Fibroblast of lung (primary cell): ENCODE measurements around the gene TBC1D22A. TPM values are rescaled to one million over a fixed set of nuclear protein-coding genes. Genes with fewer than 3 reads are reported as not detected.

ENCODE experiments used
- DNase-seq, 2 donors: peaks; one replicate each; pipeline versions ENCODE4 v3.0.0 to v3.0.0-alpha.2; 2010; ENCODE audit warnings: low read depth in 2 of 2
- H2AFZ ChIP-seq: 2 replicates; pipeline ENCODE4 v1.5.1; 2012; ENCODE audit warnings: low read length, control low read depth, inconsistent platforms
- H3K27ac ChIP-seq: 2 replicates; pipeline ENCODE4 v1.5.1; 2011; ENCODE audit warnings: low read length, control low read depth; ENCODE audit not compliant: insufficient read depth
- H3K27me3 ChIP-seq: 2 replicates; pipeline ENCODE4 v1.5.1; 2011; ENCODE audit warnings: mild to moderate bottlenecking, low read length; ENCODE audit not compliant: control insufficient read depth, insufficient read depth
- H3K36me3 ChIP-seq: 2 replicates; pipeline ENCODE4 v1.5.1; 2011; ENCODE audit warnings: low read length; ENCODE audit not compliant: control insufficient read depth, insufficient read depth
- H3K4me1 ChIP-seq: 2 replicates; pipeline ENCODE4 v1.5.1; 2011; ENCODE audit warnings: low read length; ENCODE audit not compliant: control insufficient read depth, insufficient read depth; ENCODE audit errors: extremely low read depth
- H3K4me2 ChIP-seq: 2 replicates; pipeline ENCODE4 v1.5.1; 2011; ENCODE audit warnings: low read length, control low read depth; ENCODE audit not compliant: insufficient read depth; ENCODE audit errors: extremely low read depth
- H3K4me3 ChIP-seq, 4 experiments: fragments of 200-600 bp in 1 of 4; sonication (generic) in 1 of 4; replicated peaks in 1 of 4; 2 replicates each; pipeline ENCODE4 v1.5.1; 2011 to 2016; ENCODE audit warnings: low read length in 4 of 4, low read depth in 3 of 4, mild to moderate bottlenecking in 3 of 4, control low read depth in 2 of 4, inconsistent platforms in 1 of 4, mixed read lengths in 1 of 4; ENCODE audit not compliant: insufficient read depth in 1 of 4; ENCODE audit errors: control extremely low read depth in 1 of 4
- H3K79me2 ChIP-seq: 2 replicates; pipeline ENCODE4 v1.5.1; 2012; ENCODE audit warnings: mild to moderate bottlenecking, low read length, inconsistent platforms; ENCODE audit not compliant: control insufficient read depth, insufficient read depth
- H3K9ac ChIP-seq: 2 replicates; pipeline ENCODE4 v1.5.1; 2011; ENCODE audit warnings: mild to moderate bottlenecking, low read length, control low read depth; ENCODE audit not compliant: insufficient read depth
- H3K9me3 ChIP-seq: 2 replicates; pipeline ENCODE4 v1.5.1; 2012; ENCODE audit warnings: low read depth, low read length; ENCODE audit not compliant: control insufficient read depth, insufficient read depth
- H4K20me1 ChIP-seq: 2 replicates; pipeline ENCODE4 v1.5.1; 2011; ENCODE audit warnings: low read length; ENCODE audit not compliant: control insufficient read depth, insufficient read depth; ENCODE audit errors: extremely low read depth
- CTCF ChIP-seq, 2 donors: IDR thresholded peaks in 1 of 2; conservative IDR thresholded peaks in 1 of 2; 1 replicate in 1 of 2; 2 replicates in 1 of 2; pipeline ENCODE4 v1.5.1; 2011 to 2012; ENCODE audit warnings: low read length in 2 of 2, control low read depth in 1 of 2, inconsistent platforms in 1 of 2, low read depth in 1 of 2, mild to moderate bottlenecking in 1 of 2
- EZH2 ChIP-seq: IDR thresholded peaks from 2 replicates; pipeline ENCODE4 v1.5.1; 2012; ENCODE audit warnings: low read length, control low read depth, mild to moderate bottlenecking; ENCODE audit errors: missing control alignments
- polyA plus RNA-seq, 2 donors: library from polyadenylated mRNA; depleted of rRNA in 1 of 2; stranded (reverse) in 1 of 2; unstranded in 1 of 2; fragments of >200 nt; gene quantifications; 2 replicates each; pipeline ENCODE4 v1.2.1, GENCODE V29; 2011 to 2012; ENCODE audit warnings: missing spikeins in 1 of 2
- total RNA-seq: library from RNA; depleted of rRNA; stranded (reverse); fragments of >200 nt; gene quantifications from 2 replicates; pipeline ENCODE4 v1.2.1, GENCODE V29; 2014

The TBC1D22A gene
- total and polyA plus RNA-seq, 2 donors (not counting 1 experiment from before 2014, with no cell fraction given), result 11.6 to 17.6 TPM

GRCh38 chr22:46813816-46814597 is 51.6 kb downstream of the TBC1D22A start:
- H3K36me3 ChIP-seq, result no peaks in the 10 kb centered on the region
- H3K9ac ChIP-seq, result no peak overlapping the region
- H3K4me1 ChIP-seq, result peaks cover 15% of the 10 kb centered on the region
- peaks cover 5% of the 10 kb centered on the region for H3K79me2 ChIP-seq
- no peak overlapping the region for H3K27ac ChIP-seq
- H3K27me3 ChIP-seq, result no peaks in the 10 kb centered on the region
- no peak overlapping the region for H2AFZ ChIP-seq
- TF ChIP-seq CTCF (conservative IDR thresholded peaks at IDR 0.05 in 1 of 2, IDR thresholded peaks at IDR 0.05 in 1 of 2; ENCODE audit: low read depth in 1 of 2, low read length in 2 of 2) (no peak), EZH2 (no peak)
- H3K4me2 ChIP-seq, result no peak overlapping the region
- H3K9me3 ChIP-seq, result no peaks in the 10 kb centered on the region
- DNase-seq, result peak; percentile 13 to 85
- H4K20me1 ChIP-seq, result no peaks in the 10 kb centered on the region
- H3K4me3 ChIP-seq, result no peak overlapping the region

- H3K4me2 ChIP-seq, result no peak overlapping the region
- H3K9ac ChIP-seq, result no peak overlapping the region
- H3K27ac ChIP-seq, result no peak overlapping the region
- H3K79me2 ChIP-seq, result peaks cover 5% of the 10 kb centered on the region
- no peak overlapping the region for H3K4me3 ChIP-seq
- H4K20me1 ChIP-seq, result no peaks in the 10 kb centered on the region
- H3K36me3 ChIP-seq, result no peaks in the 10 kb centered on the region
- TF ChIP-seq CTCF (conservative IDR thresholded peaks at IDR 0.05 in 1 of 2, IDR thresholded peaks at IDR 0.05 in 1 of 2; ENCODE audit: low read depth in 1 of 2, low read length in 2 of 2) (no peak), EZH2 (no peak)
- no peaks in the 10 kb centered on the region for H3K9me3 ChIP-seq
- DNase-seq, result no peak
- no peak overlapping the region for H2AFZ ChIP-seq
- H3K4me1 ChIP-seq, result peaks cover 15% of the 10 kb centered on the region
- no peaks in the 10 kb centered on the region for H3K27me3 ChIP-seq
Measured at GRCh38 chr22:46815132-46815531, 52.7 kb downstream of the TBC1D22A start.

- no peak for DNase-seq
- H3K4me1 ChIP-seq, result peaks cover 15% of the 10 kb centered on the region
- TF ChIP-seq EZH2 (no peak), CTCF (conservative IDR thresholded peaks at IDR 0.05 in 1 of 2, IDR thresholded peaks at IDR 0.05 in 1 of 2; ENCODE audit: low read depth in 1 of 2, low read length in 2 of 2) (no peak)
- no peak overlapping the region for H3K9ac ChIP-seq
- H3K27me3 ChIP-seq, result no peaks in the 10 kb centered on the region
- no peak overlapping the region for H3K4me2 ChIP-seq
- no peaks in the 10 kb centered on the region for H4K20me1 ChIP-seq
- H3K9me3 ChIP-seq, result no peaks in the 10 kb centered on the region
- H3K36me3 ChIP-seq, result no peaks in the 10 kb centered on the region
- H2AFZ ChIP-seq, result no peak overlapping the region
- no peak overlapping the region for H3K27ac ChIP-seq
- H3K79me2 ChIP-seq, result peaks cover 5% of the 10 kb centered on the region
- H3K4me3 ChIP-seq, result no peak overlapping the region
Measured at GRCh38 chr22:46815559-46815895, 53.1 kb downstream of the TBC1D22A start.
